HFF-Myc (cell line): Measurements from ENCODE around the gene TMEM42.
A peak's percentile ranks its signal among the peaks of the same experiment; 100 is the strongest.

ENCODE experiments used
- DNase-seq: peaks from one replicate; pipeline ENCODE4 v3.0.0-alpha.2; 2011; ENCODE audit warnings: low read depth; ENCODE audit errors: extremely low read depth
- H3K4me3 ChIP-seq: replicated peaks from 2 replicates; pipeline ENCODE4 v1.5.1; 2011; ENCODE audit warnings: low read depth, mild to moderate bottlenecking, control low read depth, low read length
- TF ChIP-seq, protein P1 (sequence below): IDR thresholded peaks from 2 replicates; pipeline ENCODE4 v1.5.1; 2012; ENCODE audit warnings: mild to moderate bottlenecking, low read depth, low read length, control low read depth; ENCODE audit errors: missing control alignments

The TMEM42 gene

DNA sequence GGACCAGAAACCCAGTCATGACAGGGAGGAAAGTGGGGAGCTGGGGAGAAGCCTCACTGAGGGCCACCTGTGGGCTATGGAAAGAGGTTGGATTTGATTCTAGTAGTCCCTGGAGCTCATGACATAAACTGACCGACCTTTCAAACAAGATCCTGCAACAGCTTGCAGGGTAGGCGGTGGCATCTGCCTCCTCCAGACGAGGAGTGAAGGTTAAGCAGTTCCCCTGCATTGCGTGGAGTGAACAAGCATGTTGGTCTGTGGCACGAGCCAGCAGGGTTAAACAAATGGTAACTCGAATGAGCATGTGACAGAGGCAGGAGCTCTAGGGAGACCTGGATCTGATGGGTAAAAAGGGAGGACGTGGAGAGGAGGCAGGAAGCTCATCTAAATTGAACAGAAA, 25.4 kb downstream of the TMEM42 start:
- DNase-seq, result no peak
- no peak overlapping the region for H3K4me3 ChIP-seq
- TF ChIP-seq, protein P1, sequence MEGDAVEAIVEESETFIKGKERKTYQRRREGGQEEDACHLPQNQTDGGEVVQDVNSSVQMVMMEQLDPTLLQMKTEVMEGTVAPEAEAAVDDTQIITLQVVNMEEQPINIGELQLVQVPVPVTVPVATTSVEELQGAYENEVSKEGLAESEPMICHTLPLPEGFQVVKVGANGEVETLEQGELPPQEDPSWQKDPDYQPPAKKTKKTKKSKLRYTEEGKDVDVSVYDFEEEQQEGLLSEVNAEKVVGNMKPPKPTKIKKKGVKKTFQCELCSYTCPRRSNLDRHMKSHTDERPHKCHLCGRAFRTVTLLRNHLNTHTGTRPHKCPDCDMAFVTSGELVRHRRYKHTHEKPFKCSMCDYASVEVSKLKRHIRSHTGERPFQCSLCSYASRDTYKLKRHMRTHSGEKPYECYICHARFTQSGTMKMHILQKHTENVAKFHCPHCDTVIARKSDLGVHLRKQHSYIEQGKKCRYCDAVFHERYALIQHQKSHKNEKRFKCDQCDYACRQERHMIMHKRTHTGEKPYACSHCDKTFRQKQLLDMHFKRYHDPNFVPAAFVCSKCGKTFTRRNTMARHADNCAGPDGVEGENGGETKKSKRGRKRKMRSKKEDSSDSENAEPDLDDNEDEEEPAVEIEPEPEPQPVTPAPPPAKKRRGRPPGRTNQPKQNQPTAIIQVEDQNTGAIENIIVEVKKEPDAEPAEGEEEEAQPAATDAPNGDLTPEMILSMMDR, result no peak

DNA sequence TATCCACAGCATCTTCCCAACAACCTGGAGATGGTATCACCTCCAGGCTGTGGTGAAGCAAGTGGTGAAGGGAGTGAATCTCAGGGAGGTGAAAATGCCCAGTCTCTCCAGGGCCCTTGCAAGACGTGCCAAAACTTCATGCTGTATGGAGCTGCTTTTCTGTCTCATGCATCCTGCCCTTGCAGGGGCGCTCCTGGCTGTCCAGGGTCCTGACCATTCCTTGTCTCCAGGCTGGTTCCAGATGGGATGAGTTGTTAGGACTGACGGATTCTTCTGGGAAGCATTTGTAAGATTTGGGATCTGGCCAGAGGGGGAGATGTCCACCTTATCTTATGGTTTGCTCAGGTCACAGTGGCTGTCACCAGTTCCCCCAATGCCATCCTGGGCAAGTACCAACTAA, 28.5 kb downstream of the TMEM42 start:
- H3K4me3 ChIP-seq, result no peak overlapping the region
- no peak for DNase-seq
- TF ChIP-seq, protein P1, result no peak

DNA sequence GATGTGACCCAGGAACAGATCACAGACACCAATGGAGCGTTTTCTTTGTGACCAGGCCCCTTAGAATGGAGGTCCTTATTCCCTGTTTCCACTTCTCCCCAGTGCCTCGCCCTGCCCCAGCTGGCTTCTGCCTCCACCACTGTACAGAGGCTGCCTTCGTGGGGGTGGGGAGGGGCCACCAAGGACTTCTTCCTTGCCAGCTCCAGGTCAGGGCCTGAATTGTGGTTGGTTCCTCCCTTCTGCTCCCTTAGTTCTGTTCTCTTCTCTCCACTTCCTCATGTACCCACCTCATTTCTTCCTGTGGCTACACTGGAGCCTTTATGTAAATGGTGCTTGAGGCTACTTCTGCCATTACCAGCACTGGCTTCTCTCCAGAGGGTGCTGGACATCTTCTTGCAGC, 29.1 kb downstream of the TMEM42 start:
- no peak for DNase-seq
- H3K4me3 ChIP-seq, result no peak overlapping the region
- TF ChIP-seq, protein P1, result no peak

DNA sequence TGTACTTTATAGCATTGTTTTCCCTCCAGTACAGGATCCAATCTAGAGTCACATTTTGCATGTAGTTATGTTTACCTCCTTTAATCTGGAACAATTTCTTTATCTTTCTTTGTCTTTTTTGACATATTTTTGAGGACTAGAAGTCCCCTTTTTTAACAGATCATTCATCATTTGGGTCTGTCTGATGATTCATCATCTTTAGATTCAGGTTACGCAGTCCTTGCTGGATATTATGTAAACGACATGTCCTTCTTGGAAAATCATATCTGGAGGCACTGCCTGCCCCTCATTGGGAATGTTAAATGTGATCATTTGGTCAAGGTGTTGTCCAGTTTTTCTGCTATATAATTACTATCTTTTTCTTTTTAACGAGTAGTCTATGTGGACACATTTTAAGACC, 31.0 kb downstream of the TMEM42 start:
- TF ChIP-seq, protein P1, result no peak
- no peak overlapping the region for H3K4me3 ChIP-seq
- DNase-seq, result no peak

DNA sequence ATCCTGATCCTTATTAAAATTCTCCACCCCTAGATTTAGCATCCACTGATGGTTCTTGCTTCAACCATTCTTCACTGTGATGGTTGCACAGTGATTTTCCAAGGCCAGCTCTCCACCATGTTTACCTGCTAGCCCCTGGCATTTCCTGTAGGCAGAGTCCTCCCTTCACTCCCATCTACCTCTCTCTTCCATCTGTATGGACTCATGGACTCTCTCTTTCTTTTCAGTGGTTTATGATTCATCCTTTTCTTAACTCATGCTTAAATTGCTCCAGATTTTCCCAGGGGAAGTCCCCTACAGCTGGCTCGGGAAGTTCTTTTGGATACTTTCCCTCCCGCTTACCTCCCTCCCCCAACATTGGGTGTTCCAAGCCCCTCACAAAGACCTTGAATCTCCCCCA, 31.4 kb downstream of the TMEM42 start:
- DNase-seq, result peak; percentile 50
- H3K4me3 ChIP-seq, result no peak overlapping the region
- TF ChIP-seq, protein P1, result no peak

DNA sequence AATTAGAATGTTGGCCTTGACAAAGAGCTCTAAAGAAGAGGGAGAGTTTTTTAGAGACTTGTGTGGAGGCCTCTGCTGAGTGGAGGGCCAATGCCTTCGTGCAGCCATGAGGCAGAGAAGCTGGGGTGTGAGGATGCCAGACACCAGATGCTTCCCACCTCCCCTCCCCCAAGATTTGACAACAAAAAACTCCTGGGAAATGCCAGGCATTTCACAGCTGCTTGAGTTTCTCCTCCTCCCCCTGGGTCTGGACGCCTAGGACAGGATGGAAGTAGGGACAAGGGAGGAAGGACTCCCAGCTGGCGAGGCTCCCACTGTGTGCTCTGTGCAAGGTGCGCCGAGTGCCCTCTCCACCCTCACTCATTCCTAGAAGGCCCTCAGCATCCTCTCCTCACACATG, 32.8 kb downstream of the TMEM42 start:
- TF ChIP-seq, protein P1, result no peak
- no peak overlapping the region for H3K4me3 ChIP-seq
- DNase-seq, result no peak

DNA sequence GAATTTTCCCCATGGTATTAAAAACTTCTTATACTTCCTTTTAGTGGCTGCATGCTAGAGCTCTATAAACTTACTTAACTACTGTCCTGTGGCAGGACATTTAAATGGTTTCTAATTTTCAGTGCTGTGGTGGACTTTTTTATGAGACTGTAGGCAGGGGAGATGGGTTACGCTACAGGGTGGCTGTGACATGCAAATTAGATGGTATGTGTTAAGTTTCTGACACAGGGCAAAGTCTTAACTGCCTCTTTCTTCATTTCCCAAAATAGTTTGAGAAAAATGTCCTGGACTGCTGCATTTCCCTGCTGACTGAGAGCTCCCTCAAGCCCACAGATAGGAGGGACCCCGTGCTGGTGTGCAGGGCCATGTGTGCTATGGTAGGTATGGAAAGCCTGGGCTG, 34.7 kb downstream of the TMEM42 start:
- H3K4me3 ChIP-seq, result no peak overlapping the region
- DNase-seq, result no peak
- TF ChIP-seq, protein P1, result no peak
